NCI-H2227 treated with DMSO at 0.1 percent for 48 hours (cell line): Measurements from ENCODE around the gene SIDT1.

ENCODE experiments used
- DNase-seq: peaks from one replicate; lab custom pipeline; 2025; lab: John Stamatoyannopoulos, UW

SIDT1 gene

GRCh38 chr3:113597596-113598354 is 65.4 kb downstream of the SIDT1 start:
- DNase-seq, result no peak

GRCh38 chr3:113600418-113601182 is 68.2 kb downstream of the SIDT1 start:
- DNase-seq, result no peak

- DNase-seq, result no peak
Observed at GRCh38 chr3:113601240-113601639, 68.9 kb downstream of the SIDT1 start.

DNA sequence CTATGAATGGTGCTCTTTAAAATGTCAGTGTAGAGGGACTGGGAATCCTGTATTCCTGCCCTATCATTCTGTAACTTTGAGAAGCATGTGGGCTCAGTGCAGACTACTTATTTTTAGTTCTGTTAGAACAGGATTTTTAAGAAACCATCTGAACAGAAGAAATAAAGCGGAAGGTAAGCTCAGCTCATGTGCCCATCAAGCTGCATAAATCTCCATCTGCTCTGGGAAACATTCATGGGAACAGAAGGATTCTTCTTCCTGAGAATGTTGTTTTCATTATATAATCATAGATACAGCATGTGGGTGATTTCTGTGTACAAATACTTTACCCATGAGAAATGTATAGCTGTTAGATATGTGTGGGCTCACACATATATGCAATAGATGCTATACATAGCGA is 69.9 kb downstream of the SIDT1 start:
- DNase-seq, result no peak

GRCh38 chr3:113602836-113603235 is 70.5 kb downstream of the SIDT1 start:
- no peak for DNase-seq

DNA sequence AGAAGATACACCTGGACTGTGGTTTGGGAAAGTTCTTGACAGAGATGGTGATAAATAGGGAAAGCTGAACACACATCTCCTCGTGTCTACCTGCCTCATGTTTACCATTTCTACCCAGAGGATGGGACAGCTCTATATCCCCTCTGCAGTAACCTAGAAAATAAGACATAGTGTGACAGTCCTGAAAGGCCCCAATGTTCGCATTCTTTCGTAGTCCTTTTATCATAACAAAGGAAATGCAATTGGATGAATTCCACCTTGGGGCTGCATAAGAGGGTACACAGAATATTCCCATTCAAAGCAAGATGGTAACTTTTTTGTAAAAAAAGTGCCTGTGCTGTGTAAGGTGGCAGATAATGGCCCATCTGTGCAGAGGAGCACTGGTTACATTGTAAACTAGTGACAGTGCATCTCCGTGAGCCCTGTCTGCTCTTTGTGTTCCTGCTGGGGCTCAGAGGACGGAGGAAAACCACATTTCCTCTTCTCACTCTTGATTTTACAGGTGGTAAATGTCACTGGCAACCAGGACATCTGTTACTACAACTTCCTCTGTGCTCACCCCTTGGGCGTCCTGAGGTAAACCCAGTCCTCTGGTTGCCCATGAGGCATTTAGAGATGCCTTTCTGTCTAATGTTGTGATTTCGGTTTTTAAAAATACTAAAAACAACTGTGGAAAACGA is 74.3 kb downstream of the SIDT1 start:
- no peak for DNase-seq

DNA sequence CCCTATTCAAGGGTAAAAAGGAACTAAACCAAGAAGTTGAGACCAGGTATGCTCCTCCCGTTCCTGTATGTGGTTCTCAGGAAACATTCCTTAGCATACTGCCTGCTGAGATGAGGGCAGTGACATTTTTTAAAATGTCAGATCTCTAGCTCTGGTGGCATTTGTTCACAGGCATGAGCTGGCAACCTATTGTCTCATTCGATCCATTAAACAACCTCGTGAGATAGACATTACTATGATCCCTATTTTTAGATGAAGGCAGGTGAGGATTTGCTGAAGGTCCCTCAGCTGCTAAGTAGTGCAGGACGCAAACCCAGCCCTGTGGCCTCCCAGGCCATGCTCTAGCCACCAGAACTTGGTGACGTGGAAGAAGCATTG is 74.9 kb downstream of the SIDT1 start:
- DNase-seq, result no peak

DNA sequence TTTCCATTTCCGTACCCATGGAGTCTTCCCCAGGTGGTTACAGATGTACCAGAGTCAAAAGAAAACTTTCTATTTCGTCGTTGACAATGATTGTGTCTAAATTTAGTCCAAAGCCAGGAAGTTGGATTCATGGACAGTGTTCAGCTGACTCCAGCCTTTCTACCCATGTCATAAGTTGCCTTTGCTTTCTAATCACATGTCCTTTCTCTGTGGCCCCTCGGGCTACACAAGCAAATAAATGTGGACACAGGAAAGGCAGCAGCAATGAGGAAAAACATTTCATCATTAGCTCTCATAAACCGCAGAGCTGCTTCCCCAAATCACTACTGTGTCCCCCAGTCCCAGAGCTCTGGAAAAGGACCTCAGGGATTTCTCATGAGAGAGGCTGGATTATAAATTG is 82.0 kb downstream of the SIDT1 start:
- no peak for DNase-seq

- DNase-seq, result no peak
Observed at GRCh38 chr3:113615976-113616375, 83.6 kb downstream of the SIDT1 start.

DNA sequence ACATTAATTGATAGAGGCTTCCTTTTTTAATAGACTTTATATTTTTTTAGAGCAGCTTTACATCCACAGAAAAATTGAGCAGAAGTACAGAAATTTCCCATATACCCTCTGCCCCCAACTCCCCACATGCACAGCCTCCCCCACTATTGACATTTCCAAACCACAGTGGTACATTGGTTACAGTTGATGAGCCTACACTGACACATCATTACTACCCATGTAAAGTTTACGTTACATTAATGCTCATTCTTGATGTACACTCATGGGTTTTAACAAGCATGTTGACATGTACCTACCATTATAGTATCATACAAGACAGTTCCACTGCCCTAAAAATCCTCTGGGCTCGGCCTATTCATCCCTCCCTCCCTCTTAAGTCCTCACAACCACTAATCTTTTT is 85.4 kb downstream of the SIDT1 start:
- no peak for DNase-seq

GRCh38 chr3:113620091-113620490 is 87.7 kb downstream of the SIDT1 start:
- DNase-seq, result no peak

GRCh38 chr3:113623324-113623723 is 91.0 kb downstream of the SIDT1 start:
- peak; percentile 10 for DNase-seq

GRCh38 chr3:113623811-113624210 is 91.5 kb downstream of the SIDT1 start:
- no peak for DNase-seq

GRCh38 chr3:113625834-113626233 is 93.5 kb downstream of the SIDT1 start:
- no peak for DNase-seq

GRCh38 chr3:113626503-113627371 is 94.4 kb downstream of the SIDT1 start:
- DNase-seq, result peak; percentile 41

GRCh38 chr3:113628316-113628715 is 96.0 kb downstream of the SIDT1 start:
- DNase-seq, result no peak

DNA sequence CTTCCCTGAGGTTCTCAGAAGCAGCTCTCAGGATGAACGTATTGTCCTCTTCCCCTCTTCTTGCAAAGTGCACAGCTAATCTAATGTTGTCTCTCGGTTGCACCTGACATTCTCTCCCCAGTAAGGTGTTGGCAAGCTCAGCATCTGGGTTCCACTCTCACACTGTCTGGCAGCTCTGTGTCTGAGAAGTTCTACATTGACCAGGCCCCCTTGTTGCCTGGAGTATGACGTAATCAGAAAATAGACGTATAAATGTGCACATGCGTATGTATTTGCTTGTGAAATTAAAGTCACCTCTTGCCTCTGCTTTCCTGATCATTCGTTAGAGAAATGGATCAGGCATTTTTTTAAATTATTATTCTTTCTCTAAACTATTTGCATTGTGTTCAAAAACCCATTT is 96.4 kb downstream of the SIDT1 start:
- DNase-seq, result no peak

DNA sequence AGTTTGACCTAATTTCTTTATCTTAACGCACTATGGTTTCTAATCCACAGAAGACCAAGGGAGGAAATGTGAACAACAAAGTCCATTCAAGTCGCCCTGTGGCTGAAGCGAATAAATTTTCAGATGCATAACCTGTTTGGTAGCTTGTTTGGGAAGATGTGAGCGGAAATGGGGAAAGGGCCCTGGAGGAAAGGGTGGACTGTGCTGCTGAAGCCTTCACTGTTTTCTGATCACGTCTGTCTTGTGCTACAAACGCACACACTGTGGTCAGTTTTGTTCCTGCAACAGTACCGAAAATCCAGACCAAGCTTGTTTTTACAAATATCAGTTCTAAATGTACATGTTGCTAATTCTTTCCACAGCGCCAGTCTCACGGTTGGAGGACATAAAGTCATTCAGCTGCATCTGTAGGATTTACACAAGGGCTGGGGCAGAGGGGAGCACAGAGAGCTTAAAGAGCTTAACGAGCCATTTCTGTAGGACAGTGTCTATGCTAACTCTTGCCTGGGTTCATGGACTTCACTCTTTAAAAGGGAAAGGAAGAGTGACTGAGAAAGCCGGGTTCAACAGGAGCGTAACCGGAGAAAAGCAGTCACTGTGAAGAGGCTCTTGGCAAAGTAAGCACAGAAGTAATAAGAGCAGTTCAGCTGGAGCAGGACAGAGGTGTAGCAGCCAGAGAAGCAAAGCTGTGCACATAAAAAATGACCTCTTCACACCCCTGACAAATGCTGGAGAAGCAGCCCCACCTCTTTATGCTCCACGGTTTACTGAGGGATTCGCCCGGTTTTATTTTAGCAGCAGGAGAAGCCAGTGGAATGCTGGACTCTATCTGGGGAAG is 97.4 kb downstream of the SIDT1 start:
- DNase-seq, result no peak

DNA sequence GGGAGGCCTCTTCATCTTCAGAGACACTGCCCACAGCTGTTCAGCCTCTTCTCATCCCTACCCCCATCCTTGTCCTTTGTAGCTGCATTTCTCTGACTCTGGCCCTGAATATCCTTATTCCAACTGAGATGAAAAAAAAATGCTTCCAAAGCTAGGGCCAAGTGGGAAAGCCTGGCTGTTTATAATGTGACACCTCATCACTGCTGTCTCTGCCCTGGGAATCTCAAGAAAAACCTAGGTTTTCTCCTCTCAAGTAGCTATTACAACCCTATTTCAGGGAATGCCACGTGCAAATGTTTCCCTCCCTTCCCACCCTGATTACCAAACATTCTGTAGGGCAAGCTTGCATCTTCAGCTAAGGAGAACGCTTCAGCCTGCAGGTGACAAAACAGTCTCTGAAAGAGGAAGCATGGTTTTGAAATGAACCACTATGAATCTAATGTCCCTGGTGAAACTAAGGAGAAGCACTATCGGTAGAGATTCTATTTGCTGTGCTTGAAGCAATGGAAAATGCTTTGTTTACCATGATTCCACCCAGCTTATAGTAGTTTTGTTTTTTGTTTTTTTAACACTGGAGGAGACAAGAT is 98.7 kb downstream of the SIDT1 start:
- no peak for DNase-seq

DNA sequence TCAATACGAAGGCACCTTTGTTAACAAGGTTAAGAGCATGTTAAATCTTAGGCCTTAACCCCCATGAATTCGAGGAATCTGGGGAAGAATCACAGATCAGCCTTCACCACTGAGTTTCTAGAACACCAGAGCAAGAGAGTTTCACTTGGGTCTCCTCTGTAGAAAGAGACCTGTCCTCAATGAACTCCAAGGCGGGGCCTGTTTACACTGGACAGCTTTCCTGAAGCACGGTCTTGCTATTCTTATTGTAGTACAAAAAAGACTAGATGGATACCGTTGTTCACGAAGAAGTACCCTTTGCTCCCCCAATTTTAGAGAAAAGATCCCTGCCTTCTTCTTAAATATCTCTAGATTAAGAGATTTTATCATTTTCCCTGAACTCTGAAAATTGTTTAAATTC is 99.2 kb downstream of the SIDT1 start:
- no peak for DNase-seq
